ENCODE data around the gene MAP3K5.
A peak's percentile ranks its signal among the peaks of the same experiment; 100 is the strongest.

GRCh38 chr6:136737871-136738691 lies 54.2 kb downstream of the MAP3K5 start:
- TF ChIP-seq POLR2A (IDR thresholded peaks at IDR 0.05) (no peak), CTCF (IDR thresholded peaks at IDR 0.05) (no peak), POLR2AphosphoS5 (IDR thresholded peaks at IDR 0.05) (peak in 3 of 4 donors; percentile 11 to 27 (median 18))

Data from sigmoid colon (tissue), 4 donors.